Ishikawa (cell line): ENCODE results near the gene SENP5.

Source experiments
- CEBPB ChIP-seq: IDR thresholded peaks from 2 replicates; pipeline ENCODE4 v1.6.1; 2012
- EP300 ChIP-seq: IDR thresholded peaks from 2 replicates; pipeline ENCODE4 v1.6.1; 2012; ENCODE audit warnings: borderline replicate concordance
- MAX ChIP-seq: IDR thresholded peaks from 2 replicates; pipeline ENCODE4 v1.6.1; 2012
- RAD21 ChIP-seq: IDR thresholded peaks from 2 replicates; pipeline ENCODE4 v1.6.1; 2012; ENCODE audit warnings: low read depth
- REST ChIP-seq: IDR thresholded peaks from 2 replicates; pipeline ENCODE4 v1.6.1; 2012; ENCODE audit warnings: low read depth, mild to moderate bottlenecking
- TAF1 ChIP-seq: IDR thresholded peaks from 2 replicates; pipeline ENCODE4 v1.6.1; 2012; ENCODE audit warnings: low read depth, mild to moderate bottlenecking

GRCh38 chr3:196971094-196971698 lies 103.5 kb downstream of the SENP5 start:
- TF ChIP-seq REST: no peak
- no peak for TF ChIP-seq CEBPB
- TF ChIP-seq RAD21: peak; percentile 38; the same call in 1 of the 2 replicates
- no peak for TF ChIP-seq MAX
- no peak for TF ChIP-seq TAF1
- no peak for TF ChIP-seq EP300
